Parathyroid adenoma (tissue), 2 donors: ENCODE data around the gene OR2V2.
A peak's percentile ranks its signal among the peaks of the same experiment; 100 is the strongest.

Experiments used
- H2AFZ ChIP-seq: fragments of 300-600 bp; sonication (generic); one replicate; pipeline ENCODE4 v1.7.0; 2017; ENCODE audit warnings: antibody characterized with exemption, mild to moderate bottlenecking
- H3K27ac ChIP-seq: fragments of 300-600 bp; sonication (generic); one replicate; pipeline ENCODE4 v1.7.0; 2017
- H3K27me3 ChIP-seq: fragments of 300-600 bp; sonication (generic); one replicate; pipeline ENCODE4 v1.7.0; 2017; ENCODE audit warnings: low read length; ENCODE audit not compliant: control insufficient read depth, insufficient read depth
- H3K36me3 ChIP-seq: fragments of 300-600 bp; sonication (generic); one replicate; pipeline ENCODE4 v1.7.0; 2017; ENCODE audit warnings: low read length; ENCODE audit not compliant: control insufficient read depth, insufficient read depth
- H3K4me1 ChIP-seq: fragments of 300-600 bp; sonication (generic); one replicate; pipeline ENCODE4 v1.7.0; 2017; ENCODE audit warnings: control low read depth
- H3K4me2 ChIP-seq: fragments of 300-600 bp; sonication (generic); one replicate; pipeline ENCODE4 v1.7.0; 2017; ENCODE audit warnings: low read length
- H3K4me3 ChIP-seq: fragments of 300-600 bp; sonication (generic); one replicate; pipeline ENCODE4 v1.7.0; 2017; ENCODE audit warnings: low read depth, low read length
- H3K79me2 ChIP-seq: fragments of 300-600 bp; sonication (generic); one replicate; pipeline ENCODE4 v1.7.0; 2017; ENCODE audit warnings: control low read depth
- H3K9ac ChIP-seq: fragments of 300-600 bp; sonication (generic); one replicate; pipeline ENCODE4 v1.7.0; 2017; ENCODE audit warnings: mild to moderate bottlenecking
- H3K9me3 ChIP-seq: fragments of 300-600 bp; sonication (generic); one replicate; pipeline ENCODE4 v1.7.0; 2017; ENCODE audit warnings: low read length; ENCODE audit not compliant: control insufficient read depth
- TF ChIP-seq, protein P1 (sequence below): fragments of 300-600 bp; sonication (generic); IDR thresholded peaks from one replicate; pipeline ENCODE4 v1.7.0; 2017; ENCODE audit warnings: antibody characterized with exemption, mild to moderate bottlenecking
- donor health status: primary hyperparathyroidism.

OR2V2 gene

DNA sequence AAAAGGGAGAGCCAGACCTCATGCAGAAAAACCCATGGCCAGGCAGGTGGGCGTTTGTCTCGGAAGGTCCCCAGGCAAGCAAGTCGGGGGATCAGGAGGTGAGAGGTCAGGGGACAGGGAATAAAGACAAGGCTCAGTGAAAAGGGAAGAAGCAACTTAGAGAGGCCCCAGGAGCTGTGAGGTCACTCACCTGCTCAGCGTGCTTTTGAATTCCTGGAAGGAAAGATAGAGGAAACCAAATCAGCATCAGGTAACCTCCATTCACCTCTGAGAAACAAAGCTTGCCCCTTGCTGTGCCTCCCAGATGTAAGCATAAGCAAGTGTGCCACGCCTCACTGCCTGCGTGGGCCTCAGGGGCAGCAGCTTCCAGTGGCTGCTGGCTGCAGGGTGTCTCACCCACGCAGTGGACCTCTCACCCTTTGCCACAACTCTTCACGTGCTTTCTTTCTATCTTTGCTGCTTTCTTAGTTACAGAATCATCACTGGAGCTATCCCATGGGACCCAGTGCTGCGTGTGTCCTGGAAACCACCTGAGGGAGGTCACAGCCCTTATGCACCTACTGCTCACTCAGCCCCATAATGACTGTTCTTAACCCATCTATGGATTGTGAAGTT lies 51.6 kb downstream of the OR2V2 start:
- Histone ChIP-seq H3K9ac (no peak overlapping the region), H3K27me3 (no peaks in the 10 kb centered on the region)
- TF ChIP-seq, protein P1, sequence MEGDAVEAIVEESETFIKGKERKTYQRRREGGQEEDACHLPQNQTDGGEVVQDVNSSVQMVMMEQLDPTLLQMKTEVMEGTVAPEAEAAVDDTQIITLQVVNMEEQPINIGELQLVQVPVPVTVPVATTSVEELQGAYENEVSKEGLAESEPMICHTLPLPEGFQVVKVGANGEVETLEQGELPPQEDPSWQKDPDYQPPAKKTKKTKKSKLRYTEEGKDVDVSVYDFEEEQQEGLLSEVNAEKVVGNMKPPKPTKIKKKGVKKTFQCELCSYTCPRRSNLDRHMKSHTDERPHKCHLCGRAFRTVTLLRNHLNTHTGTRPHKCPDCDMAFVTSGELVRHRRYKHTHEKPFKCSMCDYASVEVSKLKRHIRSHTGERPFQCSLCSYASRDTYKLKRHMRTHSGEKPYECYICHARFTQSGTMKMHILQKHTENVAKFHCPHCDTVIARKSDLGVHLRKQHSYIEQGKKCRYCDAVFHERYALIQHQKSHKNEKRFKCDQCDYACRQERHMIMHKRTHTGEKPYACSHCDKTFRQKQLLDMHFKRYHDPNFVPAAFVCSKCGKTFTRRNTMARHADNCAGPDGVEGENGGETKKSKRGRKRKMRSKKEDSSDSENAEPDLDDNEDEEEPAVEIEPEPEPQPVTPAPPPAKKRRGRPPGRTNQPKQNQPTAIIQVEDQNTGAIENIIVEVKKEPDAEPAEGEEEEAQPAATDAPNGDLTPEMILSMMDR = no peak

DNA sequence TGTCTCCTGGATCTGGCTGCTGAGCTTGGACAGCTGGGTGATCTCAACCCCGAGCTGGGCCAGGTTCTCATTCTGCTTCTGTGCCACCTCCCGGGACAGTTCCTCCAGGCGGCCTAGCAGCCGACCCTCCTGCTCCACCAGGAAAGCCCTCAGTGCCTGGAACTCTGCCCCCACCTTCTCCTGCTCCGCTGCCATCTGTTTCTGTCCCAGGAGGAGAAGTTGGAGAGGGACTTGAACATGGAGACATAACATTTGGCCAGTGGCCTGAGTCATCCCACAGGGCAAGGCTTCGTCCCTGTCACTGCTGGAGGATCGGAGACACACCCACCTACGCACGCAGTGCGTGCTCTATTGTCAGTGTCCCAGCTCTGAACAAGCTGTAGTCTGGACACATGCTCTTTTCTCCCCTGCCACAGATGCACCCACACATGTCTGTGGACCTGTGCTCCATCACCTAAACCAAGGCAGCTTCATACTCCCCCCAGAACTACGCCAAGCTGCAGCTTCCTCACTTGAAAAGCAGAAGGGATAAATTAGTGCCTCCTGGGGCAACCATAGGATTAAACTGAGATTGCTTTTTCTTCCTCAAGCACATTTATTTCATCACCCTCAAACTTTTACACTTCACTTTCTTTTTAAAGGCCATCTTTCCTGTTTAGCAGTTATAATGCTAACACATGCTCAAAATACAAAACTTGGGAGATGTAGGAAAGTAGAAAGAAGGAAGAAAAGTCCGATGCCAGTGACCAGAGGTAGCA lies 52.7 kb downstream of the OR2V2 start:
- Histone ChIP-seq H3K27ac (peak overlapping the region; percentile 81), H2AFZ (no peak overlapping the region), H3K27me3 (no peaks in the 10 kb centered on the region), H3K4me1 (peaks cover 22% of the 10 kb centered on the region), H3K4me2 (no peak overlapping the region), H3K9ac (no peak overlapping the region), H3K36me3 (no peaks in the 10 kb centered on the region), H3K79me2 (no peaks in the 10 kb centered on the region), H3K9me3 (no peaks in the 10 kb centered on the region), H3K4me3 (no peak overlapping the region)
- TF ChIP-seq, protein P1 = no peak

More for the DNA sequence above, 51.6 kb downstream of the OR2V2 start:
- Histone ChIP-seq H3K4me1 (peaks cover 22% of the 10 kb centered on the region), H3K9me3 (no peaks in the 10 kb centered on the region), H3K27ac (peak overlapping the region; percentile 81), H3K4me3 (no peak overlapping the region), H3K79me2 (no peaks in the 10 kb centered on the region), H3K4me2 (no peak overlapping the region), H3K36me3 (no peaks in the 10 kb centered on the region), H2AFZ (peak overlapping the region; percentile 30)

DNA sequence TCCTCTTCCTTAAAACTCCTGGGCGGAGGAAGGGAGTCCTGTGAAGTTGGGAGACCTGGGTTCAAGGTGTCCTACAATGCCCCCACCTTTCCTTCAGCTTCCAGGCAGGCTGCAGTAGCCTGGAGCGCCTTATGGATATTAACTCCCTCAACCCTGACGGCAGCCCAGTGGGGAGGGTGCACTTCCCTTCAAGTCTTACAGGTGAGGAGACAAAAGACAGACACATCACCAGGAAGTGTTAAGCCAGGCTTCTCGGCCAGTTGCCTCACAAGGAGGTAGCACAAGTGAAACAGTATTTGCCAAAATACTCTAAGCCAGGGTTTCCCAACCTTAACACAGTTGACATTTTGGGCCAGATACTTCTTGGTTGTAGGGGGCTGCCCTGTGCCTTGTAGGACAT lies 53.4 kb downstream of the OR2V2 start:
- Histone ChIP-seq H3K9ac (no peak overlapping the region), H3K4me1 (peaks cover 24% of the 10 kb centered on the region), H3K9me3 (no peaks in the 10 kb centered on the region), H3K27ac (no peak overlapping the region), H2AFZ (no peak overlapping the region), H3K27me3 (no peaks in the 10 kb centered on the region), H3K4me2 (no peak overlapping the region), H3K4me3 (no peak overlapping the region), H3K79me2 (no peaks in the 10 kb centered on the region), H3K36me3 (no peaks in the 10 kb centered on the region)
- TF ChIP-seq, protein P1 = no peak

DNA sequence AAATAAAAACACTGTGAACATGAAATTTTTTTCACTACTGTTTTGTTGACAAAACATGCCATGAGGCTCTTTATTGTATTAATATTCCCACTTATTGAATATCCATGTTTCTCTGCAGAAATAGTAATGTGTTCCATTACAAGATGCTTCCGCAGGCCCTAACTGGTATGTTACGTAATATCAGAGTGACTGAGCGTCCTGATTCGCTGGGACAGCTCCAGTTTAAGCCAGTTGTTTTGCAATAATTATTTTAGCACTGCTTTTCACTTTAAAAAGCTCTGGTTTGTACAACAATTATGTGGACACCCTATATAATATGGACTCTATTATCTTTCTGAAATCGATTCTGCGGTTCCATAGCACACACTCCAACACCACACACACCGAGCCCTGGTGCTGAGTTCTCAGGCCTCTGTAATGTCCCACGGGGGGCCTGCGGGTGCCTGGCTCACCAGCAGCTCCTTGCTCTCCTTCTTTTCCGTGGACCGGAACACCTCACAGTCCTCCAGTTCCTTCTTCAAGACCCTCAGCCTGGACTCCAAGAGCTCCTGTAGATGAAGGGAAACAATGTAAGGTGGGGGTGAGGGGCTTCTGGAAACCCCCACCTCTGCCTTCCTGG lies 55.8 kb downstream of the OR2V2 start:
- no peaks in the 10 kb centered on the region for H3K36me3 ChIP-seq
- H3K27ac ChIP-seq = no peak overlapping the region
- H3K4me3 ChIP-seq = no peak overlapping the region
- no peaks in the 10 kb centered on the region for H3K9me3 ChIP-seq
- no peak overlapping the region for H3K9ac ChIP-seq
- H3K79me2 ChIP-seq = no peaks in the 10 kb centered on the region
- H3K4me2 ChIP-seq = no peak overlapping the region
- no peak overlapping the region for H2AFZ ChIP-seq
- TF ChIP-seq, protein P1 = no peak
- H3K27me3 ChIP-seq = no peaks in the 10 kb centered on the region
- H3K4me1 ChIP-seq = peaks cover 26% of the 10 kb centered on the region
